IMR-90 (cell line): ENCODE measurements around the gene ITGB4. TPM values are rescaled to one million over a fixed set of nuclear protein-coding genes. Genes with fewer than 3 reads are reported as not detected.

Experiments
- ATAC-seq: fragments of 200-7000 bp; cut with Tn5 transposase; 2 replicates; pipeline ENCODE4 v1.9.1; 2020; ENCODE audit warnings: low read depth, mild to moderate bottlenecking, moderate library complexity
- BruUV-seq: library from RNA; stranded (reverse); fragments of 400-500 nt; replicated peaks from 2 replicates; lab custom pipeline; 2021; lab: Mats Ljungman, UMichigan
- CTCF ChIA-PET: fragments of 300-600 bp; formaldehyde crosslinking; extraction: SDS; loops from one replicate; lab custom pipeline; 2021; ENCODE audit warnings: antibody characterized with exemption; lab: Yijun Ruan, JAX
- POLR2A ChIA-PET: fragments of 300-600 bp; sonication (Branson Sonifier 250); formaldehyde crosslinking; loops from one replicate; lab custom pipeline; 2022; ENCODE audit warnings: antibody characterized with exemption; ENCODE audit not compliant: unreplicated experiment; lab: Charles Lee
- DNase-seq: peaks from one replicate; pipeline ENCODE4 v3.0.0; 2013
- H2AFZ ChIP-seq: replicated peaks from 2 replicates; pipeline ENCODE3; 2013; ENCODE audit warnings: low read length, mild to moderate bottlenecking; ENCODE audit not compliant: poor library complexity
- H2AK5ac ChIP-seq: 2 replicates; pipeline ENCODE4 v1.6.1; 2013; ENCODE audit warnings: low read depth, low read length, inconsistent platforms
- H2AK9ac ChIP-seq: replicated peaks from 2 replicates; pipeline ENCODE3; 2013; ENCODE audit warnings: mild to moderate bottlenecking, low read depth, low read length, moderate library complexity; ENCODE audit not compliant: poor library complexity
- H2BK120ac ChIP-seq: 2 replicates; pipeline ENCODE4 v1.6.1; 2013; ENCODE audit warnings: low read depth, low read length, inconsistent platforms
- H2BK15ac ChIP-seq: 3 replicates; pipeline ENCODE4 v1.6.1; 2013; ENCODE audit warnings: low read depth, low read length, inconsistent platforms
- H2BK20ac ChIP-seq: 2 replicates; pipeline ENCODE4 v1.6.1; 2013; ENCODE audit warnings: low read depth, mild to moderate bottlenecking, inconsistent platforms, low read length, moderate library complexity
- H2BK5ac ChIP-seq: 2 replicates; pipeline ENCODE4 v1.6.1; 2013; ENCODE audit warnings: mild to moderate bottlenecking, low read depth, low read length, inconsistent platforms; ENCODE audit not compliant: poor library complexity, severe bottlenecking
- H3K14ac ChIP-seq: replicated peaks from 2 replicates; pipeline ENCODE4 v1.6.1; 2013; ENCODE audit warnings: low read depth, low read length, inconsistent platforms
- H3K18ac ChIP-seq: 2 replicates; pipeline ENCODE4 v1.6.1; 2013; ENCODE audit warnings: low read depth, low read length, control low read depth
- H3K23ac ChIP-seq: 2 replicates; pipeline ENCODE4 v1.6.1; 2013; ENCODE audit warnings: low read depth, low read length, inconsistent platforms
- H3K27ac ChIP-seq: 2 replicates; pipeline ENCODE4 v1.5.1; 2013; ENCODE audit warnings: mild to moderate bottlenecking, control low read depth, low read length; ENCODE audit not compliant: insufficient read depth
- H3K27me3 ChIP-seq: 2 replicates; pipeline ENCODE4 v1.6.1; 2013; ENCODE audit warnings: low read length; ENCODE audit not compliant: control insufficient read depth, insufficient read depth
- H3K36me3 ChIP-seq: 2 replicates; pipeline ENCODE4 v1.6.1; 2013; ENCODE audit warnings: low read length, mixed read lengths; ENCODE audit not compliant: control insufficient read depth, insufficient read depth
- H3K4ac ChIP-seq: 2 replicates; pipeline ENCODE4 v1.6.1; 2013; ENCODE audit warnings: low read depth, low read length, inconsistent platforms
- H3K4me1 ChIP-seq: 2 replicates; pipeline ENCODE4 v1.6.1; 2013; ENCODE audit warnings: low read length, mixed read lengths; ENCODE audit not compliant: control insufficient read depth, insufficient read depth
- H3K4me2 ChIP-seq: 2 replicates; pipeline ENCODE4 v1.6.1; 2013; ENCODE audit warnings: low read depth, mild to moderate bottlenecking, control low read depth, low read length, moderate library complexity
- H3K4me3 ChIP-seq: 2 replicates; pipeline ENCODE4 v1.5.1; 2013; ENCODE audit warnings: low read depth, mild to moderate bottlenecking, control low read depth, low read length, moderate library complexity; ENCODE audit not compliant: insufficient read depth
- H3K56ac ChIP-seq: 2 replicates; pipeline ENCODE4 v1.6.1; 2013; ENCODE audit warnings: low read length, inconsistent platforms; ENCODE audit not compliant: insufficient read depth; ENCODE audit errors: extremely low read depth
- H3K79me1 ChIP-seq, 2 experiments: 2 replicates each; pipeline ENCODE4 v1.6.1; 2013; ENCODE audit warnings: low read length in 2 of 2, inconsistent platforms in 1 of 2, low read depth in 1 of 2
- H3K9ac ChIP-seq: 2 replicates; pipeline ENCODE4 v1.6.1; 2013; ENCODE audit warnings: low read depth, low read length, control low read depth
- H3K9me1 ChIP-seq: 2 replicates; pipeline ENCODE4 v1.6.1; 2013; ENCODE audit warnings: low read length, inconsistent platforms; ENCODE audit not compliant: insufficient read depth
- H3K9me3 ChIP-seq: 2 replicates; pipeline ENCODE4 v1.6.1; 2013; ENCODE audit warnings: low read length; ENCODE audit not compliant: control insufficient read depth, insufficient read depth
- H4K20me1 ChIP-seq: 2 replicates; pipeline ENCODE4 v1.6.1; 2013; ENCODE audit warnings: low read length, inconsistent platforms; ENCODE audit not compliant: insufficient read depth
- H4K5ac ChIP-seq: 2 replicates; pipeline ENCODE4 v1.6.1; 2013; ENCODE audit warnings: mild to moderate bottlenecking, low read depth, low read length, control low read depth
- H4K8ac ChIP-seq, 2 experiments: 2 replicates each; pipeline ENCODE4 v1.6.1; 2013; ENCODE audit warnings: low read depth in 2 of 2, low read length in 2 of 2, control low read depth in 1 of 2, inconsistent platforms in 1 of 2
- H4K91ac ChIP-seq: 2 replicates; pipeline ENCODE4 v1.6.1; 2013; ENCODE audit warnings: low read depth, low read length, inconsistent platforms; ENCODE audit not compliant: insufficient read depth
- BHLHE40 ChIP-seq: fragments of 150-350 bp; IDR thresholded peaks from 2 replicates; pipeline ENCODE4 v1.6.1; 2016; ENCODE audit warnings: mild to moderate bottlenecking, low read depth, low read length
- FOS ChIP-seq: fragments of 150-350 bp; IDR thresholded peaks from 2 replicates; pipeline ENCODE4 v1.6.1; 2016; ENCODE audit warnings: low read depth, low read length
- MAFK ChIP-seq: IDR thresholded peaks from 2 replicates; pipeline ENCODE4 v1.6.1; 2012; ENCODE audit warnings: low read depth, low read length, improper control_type of control experiment
- MAZ ChIP-seq: IDR thresholded peaks from 2 replicates; pipeline ENCODE4 v1.6.1; 2012; ENCODE audit warnings: low read depth, mild to moderate bottlenecking, low read length, improper control_type of control experiment, moderate library complexity, borderline replicate concordance
- RAD21 ChIP-seq: IDR thresholded peaks from 2 replicates; pipeline ENCODE4 v1.6.1; 2012; ENCODE audit warnings: low read length, improper control_type of control experiment
- whole genome bisulfite sequencing, 2 experiments: methylation state at CpG; one replicate each; pipeline versions ENCODE4 v1.1.5 to v1.1.7; 2013; ENCODE audit warnings: missing lambda C conversion rate in 2 of 2; ENCODE audit not compliant: insufficient read length in 1 of 2; ENCODE audit errors: extremely low coverage in 2 of 2; 5-methylcytosine and 5-hydroxymethylcytosine counted together
- dilution Hi-C: fragments of 300-500 bp; cut with HindIII; formaldehyde crosslinking; loops from one replicate; pipeline ENCODE4 v1.14.3; 2018; ENCODE audit warnings: low sequenced_read_pairs; ENCODE audit not compliant: unreplicated experiment
- in situ Hi-C: fragments of 300-500 bp; cut with MboI; formaldehyde crosslinking; loops from 3 replicates; pipeline ENCODE4 v1.14.3; 2019; ENCODE audit warnings: low sequenced_read_pairs, inconsistent platforms, mixed read lengths
- intact Hi-C: fragments of 100-400 bp; cut with micrococcal nuclease; formaldehyde crosslinking; loops from 2 replicates; pipeline ENCODE4 v1.10.0; 2022
- polyA plus RNA-seq, 3 experiments: library from polyadenylated mRNA; depleted of rRNA; stranded (reverse); fragments of >200 nt; gene quantifications; 2 replicates each; pipeline ENCODE4 v1.2.3, GENCODE V29; 2012; ENCODE audit warnings: low replicate concordance in 1 of 3
- total RNA-seq: library from RNA; depleted of rRNA; stranded (reverse); fragments of >200 nt; gene quantifications from 2 replicates; pipeline ENCODE4 v1.2.3, GENCODE V29; 2012

The ITGB4 gene
- total and polyA plus RNA-seq, 2 of the 4 experiments (the other 2 are of a cell fraction): under 0.01 to 0.27 TPM

DNA sequence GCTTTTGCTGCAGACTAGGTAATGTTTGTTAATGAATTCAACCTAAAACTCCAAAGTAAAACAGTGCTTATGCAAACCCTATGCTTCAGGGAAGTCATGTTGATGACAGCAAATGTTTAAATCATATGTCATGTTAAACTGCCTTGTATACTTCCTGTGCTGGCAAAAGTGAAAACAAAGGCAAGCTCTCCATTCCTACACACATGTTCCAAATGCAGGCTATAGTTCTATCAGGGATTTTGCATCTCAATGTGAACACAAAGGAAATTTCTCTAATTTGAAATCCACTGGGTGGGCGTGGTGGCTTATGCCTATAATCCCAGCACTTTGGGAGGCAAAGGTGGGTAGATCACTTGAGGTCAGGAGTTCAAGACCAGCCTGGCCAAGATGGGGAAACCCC, 82.6 kb downstream of the ITGB4 start:
- no peak for DNase-seq
- TF ChIP-seq MAZ (no peak), FOS (no peak), BHLHE40 (no peak), MAFK (no peak), RAD21 (no peak)
- Histone ChIP-seq H3K9me1 (peaks cover 4% of the 10 kb centered on the region; the same call in 1 of the 2 replicates), H3K56ac (no peak overlapping the region), H2AK9ac (no peak overlapping the region), H4K20me1 (peaks cover 12% of the 10 kb centered on the region; the same call in 1 of the 2 replicates), H3K27ac (no peak overlapping the region), H3K9ac (no peak overlapping the region), H3K36me3 (peaks cover 9% of the 10 kb centered on the region), H3K9me3 (no peaks in the 10 kb centered on the region), H2BK5ac (no peak overlapping the region), H3K18ac (no peak overlapping the region), H3K4me2 (no peak overlapping the region), H3K4me3 (no peak overlapping the region), H4K8ac (no peak overlapping the region), H2BK20ac (no peak overlapping the region), H4K91ac (no peak overlapping the region), H2BK15ac (no peak overlapping the region), H4K5ac (no peak overlapping the region), H3K27me3 (no peaks in the 10 kb centered on the region), H2AFZ (no peak overlapping the region), H3K4me1 (no peaks in the 10 kb centered on the region), H3K4ac (no peak overlapping the region), H2AK5ac (no peak overlapping the region), H3K14ac (no peak overlapping the region), H3K79me1 (peaks cover 21 to 48% of the 10 kb centered on the region in 2 experiments), H3K23ac (no peak overlapping the region), H2BK120ac (no peak overlapping the region)
- in situ Hi-C loops: no loop called here
- CTCF ChIA-PET: interaction anchor here (0.6 kb wide), 1 partner anchor 61 kb away, joined by 5 read pairs; no protein-coding TSS in a partner anchor
- no CpG with 5 or more reads among the region's 1 CpG for WGBS, 2 experiments
- dilution Hi-C loops: no loop called here
- BruUV-seq: no TSS peak
- POLR2A ChIA-PET: interaction anchor here (1.3 kb wide), 1 partner anchor 24 kb away, joined by 5 read pairs; no protein-coding TSS in a partner anchor
- no peak for ATAC-seq
- intact Hi-C loops: no loop called here
